GM19395 (cell line): Measurements from ENCODE around the gene SMC1B.
"Not testable (repeated sequence)": the region's sequence is repeated elsewhere in the genome, so short reads cannot be mapped to it uniquely, and the experiment has no call there.

ENCODE experiments used
- ATAC-seq: cut with Tn5 transposase; IDR thresholded peaks from one replicate; pipeline ENCODE4 v1.9.1; 2021; ENCODE audit warnings: mild to moderate bottlenecking, moderate library complexity; ENCODE audit not compliant: unreplicated experiment

SMC1B gene

DNA sequence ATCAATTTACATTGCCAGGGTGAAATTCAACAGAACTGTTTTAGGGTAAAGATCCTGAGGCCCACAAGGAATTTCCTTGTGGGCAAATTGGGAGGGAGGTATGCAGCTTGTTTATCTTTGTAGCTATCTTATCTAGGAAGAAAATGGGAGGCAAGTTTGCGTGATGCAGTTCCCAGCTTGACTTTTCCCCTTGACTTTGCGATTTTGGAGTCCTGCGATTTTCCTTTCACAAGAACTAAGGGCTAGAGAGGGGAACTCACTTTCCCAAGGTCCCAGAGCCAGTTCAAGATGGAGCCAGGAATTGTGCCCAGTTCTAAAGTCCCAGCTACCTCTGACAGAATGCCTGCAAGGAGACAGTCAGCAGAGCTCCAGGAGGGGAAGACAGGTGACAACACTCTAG lies 30.8 kb upstream of the SMC1B start:
- ATAC-seq = no peak

DNA sequence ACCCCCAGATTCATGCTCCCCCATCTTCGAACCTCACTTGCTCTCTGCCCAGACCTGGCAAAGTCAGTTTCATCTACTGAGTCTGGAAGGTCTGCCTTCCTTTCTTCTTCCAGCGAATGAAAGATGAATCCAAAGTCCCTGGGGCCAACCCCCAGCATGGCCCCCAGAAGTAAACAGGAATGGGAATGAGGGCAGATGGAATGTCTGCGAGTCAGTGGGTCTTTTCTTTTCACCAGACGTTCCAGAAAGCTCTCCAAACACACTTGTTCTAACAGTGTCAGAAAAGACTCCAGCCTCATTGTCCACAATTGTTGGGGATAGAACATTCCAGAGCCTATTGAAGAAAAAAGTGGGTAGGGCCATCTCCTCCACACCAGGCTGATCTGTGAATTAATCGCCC lies 28.7 kb upstream of the SMC1B start:
- ATAC-seq = no peak

DNA sequence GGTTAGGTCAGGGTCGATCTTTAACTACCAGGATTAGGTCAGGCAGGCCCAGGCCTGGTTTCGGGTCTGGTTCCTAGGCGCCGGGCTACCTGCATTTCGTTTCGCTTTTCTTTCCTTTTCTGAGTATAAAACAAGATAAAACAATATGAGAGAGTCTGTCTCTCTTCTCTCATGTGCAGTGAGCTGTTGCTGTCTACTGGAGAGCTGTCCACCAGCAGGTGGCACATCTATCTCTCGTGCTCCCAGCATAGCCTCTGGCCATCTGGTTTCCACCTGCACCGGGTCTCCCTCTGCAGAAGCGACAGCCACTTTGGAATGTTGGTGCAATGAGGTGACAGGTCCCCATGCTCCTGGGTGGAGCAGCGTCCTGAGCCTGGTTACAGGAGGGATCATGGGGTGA lies 27.7 kb upstream of the SMC1B start:
- no peak for ATAC-seq

DNA sequence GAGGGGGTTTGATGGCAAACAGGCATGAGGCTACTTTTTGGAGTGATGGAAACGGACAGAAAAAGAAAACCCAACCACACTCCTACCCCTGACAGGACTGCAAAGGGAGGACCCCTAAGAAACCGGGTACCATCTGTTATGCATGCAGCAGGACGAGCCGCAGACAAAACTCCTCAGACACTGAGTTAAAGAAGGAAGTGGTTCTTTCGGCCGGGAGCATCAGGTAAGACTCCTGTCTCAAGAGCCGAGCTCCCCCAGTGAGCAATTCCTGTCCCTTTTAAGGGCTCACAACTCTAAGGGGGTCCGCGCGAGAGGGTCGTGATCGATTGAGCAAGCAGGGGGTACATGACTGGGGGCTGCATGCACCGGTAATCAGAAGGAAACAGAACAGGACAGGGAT lies 27.3 kb upstream of the SMC1B start:
- ATAC-seq = not testable (repeated sequence)

DNA sequence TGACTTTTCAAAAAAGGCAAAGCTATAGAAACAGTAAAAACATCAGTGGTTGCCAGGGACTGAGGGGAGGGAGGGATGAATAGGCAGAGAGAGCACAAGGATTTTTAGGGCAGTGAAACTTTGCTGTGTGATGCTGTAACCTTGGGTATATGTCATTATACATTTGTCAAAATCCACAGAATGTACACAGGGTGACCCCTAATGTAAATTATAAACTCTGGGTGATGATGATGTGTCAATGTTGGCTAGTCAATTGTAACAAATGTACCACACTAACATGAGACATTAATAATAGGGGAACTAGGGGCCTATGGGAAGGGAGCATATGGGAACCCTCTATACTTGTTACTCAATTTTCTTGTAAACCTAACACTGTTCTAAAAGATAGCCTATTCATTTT lies 24.9 kb upstream of the SMC1B start:
- ATAC-seq = no peak

DNA sequence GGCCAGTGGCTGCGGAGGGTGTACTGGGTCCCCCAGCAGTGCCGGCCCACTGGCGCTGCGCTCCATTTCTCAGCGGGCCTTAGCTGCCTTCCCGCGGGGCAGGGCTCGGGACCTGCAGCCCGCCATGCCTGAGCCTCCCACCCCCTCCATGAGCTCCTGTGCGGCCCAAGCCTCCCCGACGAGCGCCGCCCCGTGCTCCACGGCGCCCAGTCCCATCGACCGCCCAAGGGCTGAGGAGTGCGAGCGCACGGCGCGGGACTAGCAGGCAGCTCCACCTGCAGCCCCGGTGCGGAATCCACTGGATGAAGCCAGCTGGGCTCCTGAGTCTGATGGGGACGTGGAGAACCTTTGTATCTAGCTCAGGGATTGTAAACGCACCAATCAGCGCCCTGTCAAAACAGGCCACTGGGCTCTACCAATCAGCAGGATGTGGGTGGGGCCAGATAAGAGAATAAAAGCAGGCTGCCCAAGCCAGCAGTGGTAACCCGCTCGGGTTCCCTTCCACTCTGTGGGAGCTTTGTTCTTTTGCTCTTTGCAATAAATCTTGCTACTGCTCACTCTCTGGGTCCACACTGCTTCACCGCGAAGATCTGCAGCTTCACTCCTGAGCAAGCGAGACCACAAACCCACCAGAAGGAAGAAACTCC lies 23.6 kb upstream of the SMC1B start:
- not testable (repeated sequence) for ATAC-seq

DNA sequence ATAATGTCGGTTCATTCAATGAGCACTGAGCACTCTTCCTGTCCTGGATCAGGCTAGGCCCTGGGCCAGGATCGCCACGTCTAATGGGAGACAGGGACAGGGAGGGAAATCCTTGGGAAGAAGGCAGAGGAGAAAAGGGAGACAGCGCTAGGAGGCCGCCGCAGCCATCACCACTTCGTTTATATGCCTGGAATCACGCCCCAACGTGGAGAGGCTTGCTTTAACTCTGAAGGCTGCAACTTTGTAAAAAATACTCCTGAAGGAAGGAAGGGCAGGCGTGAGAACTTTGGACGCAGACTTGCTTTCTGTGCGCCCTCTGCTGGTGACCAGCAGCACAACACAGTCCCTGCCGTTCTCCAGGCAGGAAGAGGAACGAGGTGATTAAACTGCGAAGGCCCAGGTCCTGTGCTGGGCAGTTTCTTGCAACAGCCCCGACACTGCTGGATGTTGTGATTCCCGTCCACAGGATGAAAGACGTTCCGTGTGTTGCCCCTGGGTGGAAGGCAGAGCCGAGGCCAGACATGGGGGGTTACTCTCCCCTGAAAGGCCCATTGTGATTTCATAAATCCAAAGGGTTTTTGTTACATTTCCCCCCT lies 22.2 kb upstream of the SMC1B start:
- no peak for ATAC-seq

DNA sequence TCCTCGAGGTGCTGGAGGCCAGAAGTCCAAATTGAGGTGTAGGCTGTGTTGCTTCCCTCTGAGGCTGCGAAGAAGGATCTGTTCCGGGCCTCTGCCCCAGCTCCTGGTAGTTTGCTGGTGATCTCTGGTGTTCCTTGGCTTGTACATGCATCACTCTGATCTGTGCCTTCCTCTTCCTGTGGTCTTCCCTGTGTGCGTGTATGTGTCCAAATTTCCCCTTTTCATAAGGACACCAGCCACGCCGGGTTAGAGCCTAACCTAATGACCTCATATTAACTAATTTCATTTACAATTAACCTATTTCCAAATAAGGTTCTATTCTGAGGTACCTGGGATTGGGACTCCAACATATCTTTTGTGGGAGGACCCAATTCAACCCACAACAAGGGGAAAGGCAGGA lies 21.6 kb upstream of the SMC1B start:
- ATAC-seq = no peak

DNA sequence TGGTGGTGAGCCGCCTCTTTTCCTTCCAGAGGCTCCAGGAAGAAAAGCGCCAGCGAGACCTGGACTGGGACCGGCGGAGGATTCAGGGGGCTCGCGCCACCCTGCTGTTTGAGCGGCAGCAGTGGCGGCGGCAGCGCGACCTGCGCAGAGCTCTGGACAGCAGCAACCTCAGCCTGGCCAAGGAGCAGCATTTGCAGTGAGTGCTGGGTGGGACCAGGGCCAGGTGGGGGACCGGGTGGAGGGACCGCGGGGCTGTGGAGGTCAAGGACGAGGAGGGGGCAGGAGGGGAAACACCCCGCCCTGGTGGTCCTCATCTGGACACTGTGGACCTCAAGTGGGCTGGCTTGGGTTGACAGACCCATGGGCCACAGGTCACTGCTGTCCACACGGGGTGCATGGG lies 17.5 kb upstream of the SMC1B start:
- ATAC-seq = no peak

DNA sequence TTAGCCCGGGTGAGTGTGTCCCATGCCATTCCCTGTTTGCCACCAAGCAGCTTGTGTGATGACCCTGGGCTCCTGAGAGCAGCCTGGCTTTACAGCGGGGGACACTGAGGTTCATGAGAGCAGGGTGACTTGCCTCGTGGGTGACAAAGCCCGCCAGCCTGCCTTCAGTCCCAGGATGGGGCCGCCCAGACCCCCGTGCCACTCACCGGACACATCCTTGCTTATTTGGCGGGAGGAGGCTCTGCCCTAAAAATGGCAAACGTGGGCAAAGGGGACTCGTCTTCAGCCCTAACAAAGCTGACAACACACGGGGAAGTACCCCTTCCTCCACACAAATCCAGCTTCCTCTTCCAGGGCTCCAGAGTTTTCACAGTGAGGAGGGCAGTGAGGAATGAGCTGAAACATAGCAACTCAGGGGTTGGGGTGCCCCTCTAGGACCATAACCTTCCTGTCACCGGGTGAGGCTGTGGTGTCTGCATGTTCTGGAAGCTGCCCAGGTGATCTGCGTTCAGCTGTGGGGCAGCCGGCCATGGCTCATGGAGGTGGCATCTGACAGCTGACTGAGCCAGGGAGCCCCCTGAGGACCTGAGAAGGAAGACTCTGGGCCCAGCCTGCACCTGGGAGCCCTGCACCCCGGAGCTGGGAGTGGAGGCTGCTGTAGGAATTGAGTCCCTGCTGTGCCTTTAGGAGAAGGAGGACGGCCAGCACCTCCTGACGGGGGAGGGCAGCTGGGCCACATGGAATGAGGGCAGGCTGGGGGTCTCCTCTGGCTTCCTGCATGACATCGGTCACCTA lies 16.8 kb upstream of the SMC1B start:
- no peak for ATAC-seq

DNA sequence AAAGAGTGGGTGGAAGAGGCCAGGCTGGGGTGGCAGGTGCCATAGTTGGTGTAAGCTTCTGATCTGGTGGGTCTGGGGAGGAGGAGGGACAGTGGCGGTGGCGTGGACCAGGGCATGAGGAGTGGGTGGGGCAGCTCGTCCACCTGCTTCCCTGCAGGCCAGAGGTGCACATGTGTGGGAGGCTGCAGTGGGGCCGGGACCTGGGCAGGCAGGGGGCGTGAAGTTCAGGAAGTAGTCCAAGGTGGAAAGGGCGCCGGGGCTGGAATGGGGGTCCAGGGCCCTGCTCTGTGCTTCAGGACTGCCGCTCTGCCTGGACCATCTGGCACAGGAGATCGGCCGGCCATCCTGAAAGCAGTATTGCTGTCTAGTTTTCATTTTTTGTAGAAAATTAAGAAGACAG lies 16.0 kb upstream of the SMC1B start:
- no peak for ATAC-seq

DNA sequence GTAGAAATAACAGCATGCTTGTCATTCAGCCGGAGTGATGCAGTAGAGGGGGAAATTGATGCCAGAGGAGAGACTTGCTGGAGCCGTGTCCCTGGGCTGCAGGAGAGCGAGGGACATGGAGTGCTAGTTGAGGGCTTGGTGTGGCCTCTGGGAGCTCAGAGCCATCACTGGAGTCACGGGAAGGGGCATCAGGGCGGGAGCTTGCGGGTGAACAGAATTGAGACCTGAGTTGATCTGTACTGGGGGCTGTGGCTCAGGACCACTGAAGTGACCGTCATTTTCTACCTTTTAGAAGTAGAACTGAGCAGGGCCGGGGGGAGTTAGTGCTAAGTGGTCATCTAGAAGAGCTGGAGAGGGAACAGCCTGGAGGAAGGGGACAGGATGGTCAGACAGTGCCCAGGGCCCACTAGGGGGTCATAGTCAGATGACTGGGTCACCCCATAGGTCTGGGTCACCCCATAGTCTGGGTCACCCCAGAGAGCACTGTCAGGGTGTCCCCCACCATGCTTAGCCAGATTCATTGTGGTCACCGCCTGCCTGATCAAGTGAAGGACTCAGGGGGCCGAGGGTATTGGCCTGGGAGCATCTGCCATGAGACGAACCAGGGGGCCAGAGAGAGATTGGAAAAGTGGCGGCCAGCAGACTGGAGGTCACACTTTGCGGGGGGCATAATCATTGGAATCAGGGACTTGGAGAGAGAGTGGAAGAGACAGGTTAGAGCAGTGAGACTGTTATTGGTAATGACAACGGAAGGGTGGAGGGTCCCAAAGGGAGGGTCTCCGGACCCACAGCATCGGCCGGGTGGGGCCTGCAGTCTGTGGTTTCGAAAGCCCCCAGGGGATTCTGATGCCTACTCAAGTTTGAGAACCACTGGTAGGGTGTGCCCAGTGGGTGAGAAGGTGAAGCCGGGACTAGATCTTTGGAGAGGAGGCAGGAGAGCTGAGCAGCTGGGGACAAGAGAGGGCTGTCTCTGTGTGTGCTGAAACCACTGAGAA lies 15.3 kb upstream of the SMC1B start:
- ATAC-seq = no peak

DNA sequence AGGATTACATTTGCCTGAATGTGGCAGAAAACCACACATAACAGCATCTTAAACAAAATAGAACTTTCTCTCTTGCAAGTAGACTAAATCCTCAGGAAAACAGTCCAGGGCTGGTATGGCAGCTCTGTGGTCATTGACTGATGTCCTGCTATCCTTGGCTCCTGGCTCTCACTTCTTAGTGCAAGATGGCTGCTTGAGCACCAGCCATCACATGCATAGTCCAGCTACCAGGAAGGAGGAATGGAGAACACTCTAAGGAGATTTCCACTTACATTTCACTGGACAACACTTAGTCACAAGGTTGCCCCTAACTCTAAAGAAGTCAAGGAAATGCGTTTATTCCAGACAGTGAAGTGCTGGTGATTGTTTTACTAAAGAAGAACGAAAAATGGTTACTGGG lies 13.7 kb upstream of the SMC1B start:
- no peak for ATAC-seq

DNA sequence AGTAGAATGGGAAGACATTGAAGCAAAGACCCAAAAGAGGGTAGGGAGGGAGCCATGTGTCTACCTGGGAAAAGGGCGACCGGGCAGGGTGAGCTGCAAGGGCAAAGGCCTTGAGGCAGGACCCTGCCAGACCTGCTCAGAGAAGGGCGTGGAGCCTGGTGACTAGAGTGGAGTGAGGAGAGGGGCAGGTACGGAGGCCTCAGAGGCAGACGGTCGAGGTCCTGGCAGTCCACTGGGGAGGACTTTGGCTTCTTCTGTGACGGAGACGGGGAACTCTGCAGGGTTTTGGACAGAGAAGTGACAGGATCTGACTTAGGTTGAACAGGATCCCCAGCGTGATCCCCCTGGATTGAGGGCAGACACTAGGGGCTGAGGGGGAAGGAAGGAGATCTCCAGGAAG lies 13.0 kb upstream of the SMC1B start:
- no peak for ATAC-seq

DNA sequence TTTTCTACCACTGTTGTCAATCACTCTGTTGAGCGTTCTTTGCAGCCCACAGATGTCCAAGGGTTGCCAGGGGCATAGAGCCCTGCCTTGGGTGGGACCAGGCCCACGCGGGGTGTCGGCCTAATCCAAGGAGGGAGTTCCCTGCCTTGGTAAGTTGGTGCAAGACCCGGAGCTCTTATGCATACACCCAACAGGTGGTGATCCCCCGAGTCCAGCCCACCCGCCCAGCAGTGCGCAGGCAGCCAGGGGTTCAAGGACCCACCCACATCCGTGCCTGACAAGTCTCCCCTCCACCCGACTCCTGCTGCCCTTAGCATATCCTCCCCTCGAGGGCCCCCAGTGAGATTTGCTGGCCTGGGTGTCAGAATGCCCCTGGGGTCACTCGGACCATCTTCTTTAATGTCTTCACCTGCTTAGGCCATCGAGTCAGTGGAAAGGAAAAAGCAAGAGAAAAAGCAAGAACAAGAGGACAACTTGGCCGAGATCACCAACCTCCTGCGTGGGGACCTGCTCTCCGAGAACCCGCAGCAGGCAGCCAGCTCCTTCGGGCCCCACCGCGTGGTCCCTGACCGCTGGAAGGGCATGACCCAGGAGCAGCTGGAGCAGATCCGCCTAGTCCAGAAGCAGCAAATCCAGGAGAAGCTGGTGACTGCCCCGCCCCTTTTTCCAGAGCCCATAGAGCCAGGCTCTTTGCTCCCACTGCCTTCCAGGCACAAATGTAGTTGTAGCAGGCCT lies 12.3 kb upstream of the SMC1B start:
- ATAC-seq = no peak

DNA sequence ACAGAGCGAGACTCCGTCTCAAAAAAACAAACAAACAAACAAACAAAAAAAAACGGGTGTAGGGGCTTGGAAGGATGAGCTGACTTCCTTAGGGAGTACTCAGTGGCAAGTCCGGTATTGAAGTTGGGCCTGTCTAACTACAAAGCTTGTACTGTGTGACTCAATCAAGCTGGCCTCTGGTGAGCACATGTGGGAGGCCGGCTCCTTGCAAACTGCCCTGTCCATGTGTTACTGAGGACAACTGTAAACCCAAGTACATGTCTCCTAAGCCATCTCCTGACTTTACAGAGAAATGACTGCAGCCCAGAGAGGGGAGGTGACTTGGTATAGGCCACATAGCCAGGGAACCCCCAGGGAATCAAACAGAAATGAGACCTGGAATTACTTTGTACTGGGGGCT lies 11.7 kb upstream of the SMC1B start:
- ATAC-seq = no peak

DNA sequence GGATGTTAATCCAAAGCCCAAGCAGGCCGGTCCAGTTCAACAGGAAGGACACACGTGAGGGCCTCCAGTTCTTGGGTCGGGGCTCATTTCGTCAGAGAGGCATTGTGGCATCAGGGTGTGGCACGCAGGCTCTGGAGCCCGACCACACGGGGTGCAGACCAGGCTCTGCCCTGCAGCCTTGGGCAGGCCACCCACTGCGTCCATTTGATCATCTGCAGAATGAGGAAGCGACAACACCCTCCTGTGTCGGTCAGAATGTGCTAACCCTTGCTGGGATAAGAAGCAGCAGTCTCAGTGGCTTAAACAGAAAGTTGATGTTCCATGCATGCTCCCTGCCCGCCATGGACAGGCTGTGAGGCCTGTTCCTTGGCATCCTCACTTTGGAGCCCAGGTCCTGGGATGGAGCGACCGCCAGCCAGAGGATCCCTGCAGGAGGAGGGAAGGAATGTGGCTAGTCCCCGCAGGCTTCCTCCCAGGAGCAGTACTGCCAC lies 10.9 kb upstream of the SMC1B start:
- no peak for ATAC-seq

DNA sequence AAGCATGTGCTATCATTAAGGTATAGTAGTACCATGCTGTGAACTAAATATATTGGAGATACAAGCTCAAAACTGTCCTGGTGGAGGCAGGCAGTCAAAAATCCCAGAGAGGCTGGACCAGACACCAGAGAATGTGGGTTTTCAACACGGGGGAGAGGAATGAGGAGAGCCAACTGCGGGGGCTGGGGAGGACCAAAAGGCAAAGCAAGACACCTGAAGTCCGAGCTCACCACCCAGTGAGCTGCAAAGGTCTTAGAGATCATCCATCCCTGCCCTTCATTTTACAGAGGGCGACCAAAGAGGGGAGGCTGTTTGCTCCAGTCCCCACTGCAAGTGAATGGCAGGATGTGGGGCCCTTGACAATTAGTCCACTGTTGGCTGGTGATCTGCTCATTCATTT lies 10.1 kb upstream of the SMC1B start:
- no peak for ATAC-seq

DNA sequence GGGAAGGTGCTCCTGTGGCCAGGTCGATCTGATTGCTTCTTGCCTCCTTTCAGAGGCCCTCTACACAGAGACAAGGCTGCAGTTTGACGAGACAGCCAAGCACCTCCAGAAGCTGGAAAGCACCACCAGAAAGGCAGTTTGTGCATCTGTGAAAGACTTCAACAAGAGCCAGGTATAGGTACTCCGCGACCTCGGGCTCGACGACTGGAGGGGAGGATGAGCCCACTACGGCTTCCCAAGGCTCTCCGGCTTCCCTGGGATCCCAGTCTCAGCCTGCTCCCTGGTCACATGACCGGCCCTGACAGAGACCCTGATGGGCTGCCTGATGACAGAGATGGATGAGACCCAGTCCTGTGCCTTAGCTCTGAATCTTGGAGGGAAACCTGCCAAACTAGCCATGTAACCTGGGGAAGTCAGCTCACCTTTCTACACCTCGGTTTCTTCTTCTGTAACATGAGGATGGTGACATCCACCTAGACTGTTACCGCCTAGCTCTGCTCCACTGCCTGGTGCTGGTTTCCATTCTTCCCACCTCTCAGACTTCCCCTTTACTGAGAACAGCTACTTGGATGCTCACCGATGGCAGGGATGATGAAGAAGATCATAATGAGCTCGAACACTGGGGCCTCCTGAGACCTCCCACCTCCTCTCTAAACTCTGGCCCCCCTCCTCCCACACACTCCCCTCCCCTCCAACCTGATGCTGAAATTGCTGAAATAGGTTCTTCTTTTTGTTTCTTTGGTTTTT lies 9.0 kb upstream of the SMC1B start:
- no peak for ATAC-seq
